Liver (tissue), 9 donors: ENCODE measurements around the gene PTH1R. TPM values are rescaled to one million over a fixed set of nuclear protein-coding genes. Genes with fewer than 3 reads are reported as not detected.
A peak's percentile ranks its signal among the peaks of the same experiment; 100 is the strongest.

ENCODE experiments used
- DNase-seq: peaks from one replicate; pipeline ENCODE4 v3.0.0-alpha.2; 2017; ENCODE audit warnings: low spot score
- H3K27ac ChIP-seq, 2 donors: one replicate each; pipeline ENCODE4 v1.7.0; 2013; ENCODE audit warnings: inconsistent platforms in 2 of 2, low read length in 2 of 2, control low read depth in 1 of 2, low read depth in 1 of 2, mild to moderate bottlenecking in 1 of 2
- H3K27me3 ChIP-seq, 4 donors: one replicate each; pipeline versions ENCODE4 v1.6.1 to v1.7.0; 2013; ENCODE audit warnings: low read length in 3 of 4, inconsistent platforms in 1 of 4, mild to moderate bottlenecking in 1 of 4, moderate library complexity in 1 of 4; ENCODE audit not compliant: control insufficient read depth in 4 of 4, insufficient read depth in 4 of 4
- H3K36me3 ChIP-seq, 4 donors: one replicate each; pipeline versions ENCODE4 v1.6.1 to v1.7.0; 2013; ENCODE audit warnings: low read length in 3 of 4, mild to moderate bottlenecking in 3 of 4, low read depth in 1 of 4, moderate library complexity in 1 of 4; ENCODE audit not compliant: control insufficient read depth in 4 of 4, insufficient read depth in 3 of 4
- H3K4me1 ChIP-seq, 4 donors: one replicate each; pipeline versions ENCODE4 v1.6.1 to v1.7.0; 2013; ENCODE audit warnings: low read length in 3 of 4, mild to moderate bottlenecking in 3 of 4, moderate library complexity in 1 of 4; ENCODE audit not compliant: control insufficient read depth in 4 of 4, insufficient read depth in 4 of 4
- H3K4me3 ChIP-seq, 3 donors: one replicate each; pipeline versions ENCODE4 v1.6.1 to v1.7.0; 2013; ENCODE audit warnings: low read length in 3 of 3, control low read depth in 1 of 3, low read depth in 1 of 3, mild to moderate bottlenecking in 1 of 3
- H3K9ac ChIP-seq, 2 donors: one replicate each; pipeline ENCODE4 v1.7.0; 2013; ENCODE audit warnings: low read length in 2 of 2, mild to moderate bottlenecking in 2 of 2, moderate library complexity in 2 of 2, control low read depth in 1 of 2, low read depth in 1 of 2
- H3K9me3 ChIP-seq, 4 donors: one replicate each; pipeline versions ENCODE4 v1.6.1 to v1.7.0; 2013; ENCODE audit warnings: low read length in 3 of 4; ENCODE audit not compliant: control insufficient read depth in 4 of 4
- EGR1 ChIP-seq, 2 donors: IDR thresholded peaks; 2 replicates each; pipeline ENCODE4 v1.6.1; 2016 to 2018; ENCODE audit warnings: antibody characterized with exemption in 2 of 2, low read depth in 2 of 2
- FOXA1 ChIP-seq: IDR thresholded peaks from 2 replicates; pipeline ENCODE4 v1.6.1; 2016; ENCODE audit warnings: antibody characterized with exemption
- FOXA2 ChIP-seq: IDR thresholded peaks from 2 replicates; pipeline ENCODE4 v1.6.1; 2016; ENCODE audit warnings: antibody characterized with exemption
- GABPA ChIP-seq, 2 donors: IDR thresholded peaks in 1 of 2; conservative IDR thresholded peaks in 1 of 2; 2 replicates each; pipeline ENCODE4 v1.6.1; 2016; ENCODE audit warnings: antibody characterized with exemption in 2 of 2, mild to moderate bottlenecking in 1 of 2, moderate library complexity in 1 of 2
- HNF4A ChIP-seq, 2 donors: conservative IDR thresholded peaks; 2 replicates each; pipeline ENCODE4 v1.6.1; 2016; ENCODE audit warnings: antibody characterized with exemption in 2 of 2, mild to moderate bottlenecking in 2 of 2
- HNF4G ChIP-seq: IDR thresholded peaks from 2 replicates; pipeline ENCODE4 v1.6.1; 2016; ENCODE audit warnings: antibody characterized with exemption
- JUND ChIP-seq, 2 donors: IDR thresholded peaks; 2 replicates each; pipeline ENCODE4 v1.6.1; 2016; ENCODE audit warnings: antibody characterized with exemption in 2 of 2
- NR2F2 ChIP-seq: IDR thresholded peaks from 2 replicates; pipeline ENCODE4 v1.6.1; 2016; ENCODE audit warnings: antibody characterized with exemption
- RAD21 ChIP-seq, 2 donors: IDR thresholded peaks; 2 replicates each; pipeline ENCODE4 v1.6.1; 2016; ENCODE audit warnings: antibody characterized with exemption in 2 of 2, mild to moderate bottlenecking in 2 of 2
- RXRA ChIP-seq, 2 donors: IDR thresholded peaks; 2 replicates each; pipeline ENCODE4 v1.6.1; 2017 to 2018; ENCODE audit warnings: antibody characterized with exemption in 2 of 2, mild to moderate bottlenecking in 1 of 2
- SP1 ChIP-seq: IDR thresholded peaks from 2 replicates; pipeline ENCODE4 v1.6.1; 2018; ENCODE audit warnings: antibody characterized with exemption, mild to moderate bottlenecking
- TAF1 ChIP-seq: conservative IDR thresholded peaks from 2 replicates; pipeline ENCODE4 v1.6.1; 2016; ENCODE audit warnings: antibody characterized with exemption, mild to moderate bottlenecking
- YY1 ChIP-seq: IDR thresholded peaks from 2 replicates; pipeline ENCODE4 v1.6.1; 2016; ENCODE audit warnings: antibody characterized with exemption, mild to moderate bottlenecking
- WGBS: extraction: QIAGEN DNeasy Blood & Tissue Kit; methylation state at CpG from one replicate; pipeline ENCODE4 v1.1.7; 2013; 5-methylcytosine and 5-hydroxymethylcytosine counted together
- polyA plus RNA-seq, 2 donors: library from polyadenylated mRNA; stranded (reverse) in 1 of 2; unstranded in 1 of 2; fragments of 200-250 nt in 1 of 2; fragments of >200 nt in 1 of 2; fragmentation: Nextera tagmentation in 1 of 2; extraction: Ambion mirVana in 1 of 2; gene quantifications; one replicate each; pipeline versions ENCODE4 v1.2.1 to v1.2.3, GENCODE V29; 2013 to 2015
- total RNA-seq, 2 donors: library from RNA; depleted of rRNA; stranded (reverse); fragments of >200 nt; gene quantifications; one replicate each; pipeline ENCODE4 v1.2.3, GENCODE V29; 2014
- TF ChIP-seq, protein P1 (sequence below): fragments of 150-350 bp; IDR thresholded peaks from 2 replicates; pipeline ENCODE4 v1.5.1; 2017; ENCODE audit warnings: improper control_type of control experiment, low read depth, low read length; ENCODE audit not compliant: missing input control
- TF ChIP-seq, protein P2 (sequence below): IDR thresholded peaks from 2 replicates; pipeline ENCODE4 v1.6.1; 2016; ENCODE audit warnings: antibody characterized with exemption
- TF ChIP-seq, protein P3 (sequence below): IDR thresholded peaks from 2 replicates; pipeline ENCODE4 v1.6.1; 2016; ENCODE audit warnings: antibody characterized with exemption
- TF ChIP-seq, protein P4 (sequence below): IDR thresholded peaks from 2 replicates; pipeline ENCODE4 v1.6.1; 2016; ENCODE audit warnings: antibody characterized with exemption, mild to moderate bottlenecking
- TF ChIP-seq, protein P5 (sequence below): IDR thresholded peaks from 2 replicates; pipeline ENCODE4 v1.6.1; 2016; ENCODE audit warnings: antibody characterized with exemption
- donor health status: healthy.
- donor health status: healthy.
- donor health status: healthy.
- donor health status: healthy.
- donor health status: healthy.

PTH1R gene
- total and polyA plus RNA-seq, 4 donors: 7.2 to 28.4 (median 23.6) TPM

DNA sequence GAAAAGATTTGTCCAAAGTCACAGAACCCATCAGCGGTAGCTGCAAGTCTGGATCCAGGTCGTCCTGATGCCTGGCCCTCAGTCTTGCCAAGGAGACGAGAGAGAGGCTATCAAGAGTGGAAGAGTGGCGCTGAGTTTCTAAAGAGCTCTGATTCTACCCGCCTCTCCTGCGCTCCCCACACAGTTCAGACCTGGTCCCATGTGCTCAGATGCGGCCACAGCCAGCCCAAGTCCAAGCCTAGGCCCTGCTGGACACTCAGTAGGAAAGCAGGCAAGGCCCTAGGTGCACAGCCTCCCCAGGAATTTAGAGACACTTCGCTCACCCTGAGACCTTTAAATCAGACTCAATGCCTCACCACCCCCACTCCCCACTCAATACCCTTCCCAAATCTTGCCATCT lies 66.7 kb downstream of the PTH1R start:
- no peak overlapping the region for H3K9ac ChIP-seq

More for the DNA sequence above, 66.7 kb downstream of the PTH1R start:
- no peaks in the 10 kb centered on the region for H3K27me3 ChIP-seq
- WGBS: 83% methylated on average over 8 of the region's 8 CpGs
- peaks cover 4 to 14% (median 5%) of the 10 kb centered on the region in 4 donors for H3K36me3 ChIP-seq
- H3K27ac ChIP-seq: peak overlapping the region; percentile 49 to 65
- no peaks in the 10 kb centered on the region for H3K9me3 ChIP-seq
- peaks cover 39 to 70% (median 49%) of the 10 kb centered on the region in 4 donors for H3K4me1 ChIP-seq
- TF ChIP-seq EGR1 (IDR thresholded peaks at IDR 0.05; ENCODE audit: low read depth in 2 of 2) (no peak), RXRA (IDR thresholded peaks at IDR 0.05) (no peak), FOXA2 (no peak), JUND (IDR thresholded peaks at IDR 0.05) (no peak), TAF1 (no peak), SP1 (no peak), HNF4G (no peak), HNF4A (conservative IDR thresholded peaks at IDR 0.05) (no peak), NR2F2 (no peak), GABPA (IDR thresholded peaks at IDR 0.05 in 1 of 2, conservative IDR thresholded peaks at IDR 0.05 in 1 of 2) (no peak), FOXA1 (no peak), YY1 (no peak), RAD21 (IDR thresholded peaks at IDR 0.05) (no peak)
- TF ChIP-seq, protein P1, sequence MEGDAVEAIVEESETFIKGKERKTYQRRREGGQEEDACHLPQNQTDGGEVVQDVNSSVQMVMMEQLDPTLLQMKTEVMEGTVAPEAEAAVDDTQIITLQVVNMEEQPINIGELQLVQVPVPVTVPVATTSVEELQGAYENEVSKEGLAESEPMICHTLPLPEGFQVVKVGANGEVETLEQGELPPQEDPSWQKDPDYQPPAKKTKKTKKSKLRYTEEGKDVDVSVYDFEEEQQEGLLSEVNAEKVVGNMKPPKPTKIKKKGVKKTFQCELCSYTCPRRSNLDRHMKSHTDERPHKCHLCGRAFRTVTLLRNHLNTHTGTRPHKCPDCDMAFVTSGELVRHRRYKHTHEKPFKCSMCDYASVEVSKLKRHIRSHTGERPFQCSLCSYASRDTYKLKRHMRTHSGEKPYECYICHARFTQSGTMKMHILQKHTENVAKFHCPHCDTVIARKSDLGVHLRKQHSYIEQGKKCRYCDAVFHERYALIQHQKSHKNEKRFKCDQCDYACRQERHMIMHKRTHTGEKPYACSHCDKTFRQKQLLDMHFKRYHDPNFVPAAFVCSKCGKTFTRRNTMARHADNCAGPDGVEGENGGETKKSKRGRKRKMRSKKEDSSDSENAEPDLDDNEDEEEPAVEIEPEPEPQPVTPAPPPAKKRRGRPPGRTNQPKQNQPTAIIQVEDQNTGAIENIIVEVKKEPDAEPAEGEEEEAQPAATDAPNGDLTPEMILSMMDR: no peak
- TF ChIP-seq, protein P2, sequence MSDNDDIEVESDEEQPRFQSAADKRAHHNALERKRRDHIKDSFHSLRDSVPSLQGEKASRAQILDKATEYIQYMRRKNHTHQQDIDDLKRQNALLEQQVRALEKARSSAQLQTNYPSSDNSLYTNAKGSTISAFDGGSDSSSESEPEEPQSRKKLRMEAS: no peak
- TF ChIP-seq, protein P3, sequence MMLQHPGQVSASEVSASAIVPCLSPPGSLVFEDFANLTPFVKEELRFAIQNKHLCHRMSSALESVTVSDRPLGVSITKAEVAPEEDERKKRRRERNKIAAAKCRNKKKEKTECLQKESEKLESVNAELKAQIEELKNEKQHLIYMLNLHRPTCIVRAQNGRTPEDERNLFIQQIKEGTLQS: no peak
- TF ChIP-seq, protein P4, sequence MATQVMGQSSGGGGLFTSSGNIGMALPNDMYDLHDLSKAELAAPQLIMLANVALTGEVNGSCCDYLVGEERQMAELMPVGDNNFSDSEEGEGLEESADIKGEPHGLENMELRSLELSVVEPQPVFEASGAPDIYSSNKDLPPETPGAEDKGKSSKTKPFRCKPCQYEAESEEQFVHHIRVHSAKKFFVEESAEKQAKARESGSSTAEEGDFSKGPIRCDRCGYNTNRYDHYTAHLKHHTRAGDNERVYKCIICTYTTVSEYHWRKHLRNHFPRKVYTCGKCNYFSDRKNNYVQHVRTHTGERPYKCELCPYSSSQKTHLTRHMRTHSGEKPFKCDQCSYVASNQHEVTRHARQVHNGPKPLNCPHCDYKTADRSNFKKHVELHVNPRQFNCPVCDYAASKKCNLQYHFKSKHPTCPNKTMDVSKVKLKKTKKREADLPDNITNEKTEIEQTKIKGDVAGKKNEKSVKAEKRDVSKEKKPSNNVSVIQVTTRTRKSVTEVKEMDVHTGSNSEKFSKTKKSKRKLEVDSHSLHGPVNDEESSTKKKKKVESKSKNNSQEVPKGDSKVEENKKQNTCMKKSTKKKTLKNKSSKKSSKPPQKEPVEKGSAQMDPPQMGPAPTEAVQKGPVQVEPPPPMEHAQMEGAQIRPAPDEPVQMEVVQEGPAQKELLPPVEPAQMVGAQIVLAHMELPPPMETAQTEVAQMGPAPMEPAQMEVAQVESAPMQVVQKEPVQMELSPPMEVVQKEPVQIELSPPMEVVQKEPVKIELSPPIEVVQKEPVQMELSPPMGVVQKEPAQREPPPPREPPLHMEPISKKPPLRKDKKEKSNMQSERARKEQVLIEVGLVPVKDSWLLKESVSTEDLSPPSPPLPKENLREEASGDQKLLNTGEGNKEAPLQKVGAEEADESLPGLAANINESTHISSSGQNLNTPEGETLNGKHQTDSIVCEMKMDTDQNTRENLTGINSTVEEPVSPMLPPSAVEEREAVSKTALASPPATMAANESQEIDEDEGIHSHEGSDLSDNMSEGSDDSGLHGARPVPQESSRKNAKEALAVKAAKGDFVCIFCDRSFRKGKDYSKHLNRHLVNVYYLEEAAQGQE: no peak
- TF ChIP-seq, protein P5, sequence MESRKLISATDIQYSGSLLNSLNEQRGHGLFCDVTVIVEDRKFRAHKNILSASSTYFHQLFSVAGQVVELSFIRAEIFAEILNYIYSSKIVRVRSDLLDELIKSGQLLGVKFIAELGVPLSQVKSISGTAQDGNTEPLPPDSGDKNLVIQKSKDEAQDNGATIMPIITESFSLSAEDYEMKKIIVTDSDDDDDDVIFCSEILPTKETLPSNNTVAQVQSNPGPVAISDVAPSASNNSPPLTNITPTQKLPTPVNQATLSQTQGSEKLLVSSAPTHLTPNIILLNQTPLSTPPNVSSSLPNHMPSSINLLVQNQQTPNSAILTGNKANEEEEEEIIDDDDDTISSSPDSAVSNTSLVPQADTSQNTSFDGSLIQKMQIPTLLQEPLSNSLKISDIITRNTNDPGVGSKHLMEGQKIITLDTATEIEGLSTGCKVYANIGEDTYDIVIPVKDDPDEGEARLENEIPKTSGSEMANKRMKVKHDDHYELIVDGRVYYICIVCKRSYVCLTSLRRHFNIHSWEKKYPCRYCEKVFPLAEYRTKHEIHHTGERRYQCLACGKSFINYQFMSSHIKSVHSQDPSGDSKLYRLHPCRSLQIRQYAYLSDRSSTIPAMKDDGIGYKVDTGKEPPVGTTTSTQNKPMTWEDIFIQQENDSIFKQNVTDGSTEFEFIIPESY: no peak
- no peak overlapping the region for H3K4me3 ChIP-seq
- no peak for DNase-seq
